NCI-H146 (cell line): ENCODE data around the gene TNNT1.
A peak's percentile ranks its signal among the peaks of the same experiment; 100 is the strongest.

Experiments
- DNase-seq: peaks from one replicate; lab custom pipeline; 2025; lab: John Stamatoyannopoulos, UW

Gene TNNT1

GRCh38 chr19:55088543-55089341 lies 60.3 kb downstream of the TNNT1 start:
- DNase-seq = peak; percentile 73

GRCh38 chr19:55088021-55088451 lies 61.0 kb downstream of the TNNT1 start:
- no peak for DNase-seq

- no peak for DNase-seq
Observed at GRCh38 chr19:55087542-55087901, 61.5 kb downstream of the TNNT1 start.

GRCh38 chr19:55086730-55087541 lies 62.1 kb downstream of the TNNT1 start:
- DNase-seq = peak; percentile 94

GRCh38 chr19:55085923-55086715 lies 62.9 kb downstream of the TNNT1 start:
- DNase-seq = no peak

- no peak for DNase-seq
Observed at GRCh38 chr19:55084416-55084815, 64.6 kb downstream of the TNNT1 start.

GRCh38 chr19:55083004-55083850 lies 65.8 kb downstream of the TNNT1 start:
- no peak for DNase-seq
